ENCODE data around the gene PCNA.
"Not testable (repeated sequence)": the region's sequence is repeated elsewhere in the genome, so short reads cannot be mapped to it uniquely, and the experiment has no call there.

The PCNA gene

DNA sequence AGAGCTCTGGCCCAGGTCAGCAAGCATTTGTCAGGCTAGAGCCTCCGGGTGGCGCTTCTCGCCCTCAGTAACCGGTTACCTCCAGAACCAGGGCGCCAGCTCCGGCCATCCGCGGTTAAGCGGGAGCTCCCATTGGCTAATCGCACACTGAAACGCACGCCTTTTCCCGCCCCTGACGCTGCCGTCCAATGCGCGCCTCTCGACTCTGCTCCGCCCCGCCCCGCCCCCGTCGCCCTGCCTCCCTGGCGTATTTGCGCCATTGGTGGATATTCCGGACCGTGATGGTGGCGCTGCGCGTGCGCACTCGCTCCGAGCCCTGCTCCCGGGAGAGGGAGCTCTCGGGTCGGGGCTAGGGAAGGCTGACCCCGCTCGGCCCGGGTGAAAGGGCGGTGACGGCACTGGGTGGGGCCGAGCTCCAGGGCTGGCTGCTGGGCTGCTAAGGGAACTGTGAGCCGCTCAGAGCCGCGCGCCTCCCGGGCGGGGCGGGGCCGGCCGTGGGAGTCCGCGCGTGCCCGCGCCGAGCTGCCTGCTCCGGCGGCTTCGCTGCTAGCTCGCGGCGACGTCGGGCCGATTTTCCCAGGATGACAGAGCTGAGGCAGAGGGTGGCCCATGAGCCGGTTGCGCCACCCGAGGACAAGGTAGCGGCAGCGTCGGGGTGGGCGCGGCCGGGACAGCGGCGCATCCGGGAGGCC is 6.9 kb upstream of the PCNA start, which contains the start of gene CDS2:
CDS2 (plus strand) TSS at position 497 of the 692 bp plus-strand sequence; CDS start at position 582, 85 bp downstream.
- Mint-ChIP-seq H3K9me3 (no peaks in the 10 kb centered on the region), H3K36me3 (peaks cover 49% of the 10 kb centered on the region), H3K27ac (peak within 1 kb of the TSS; percentile 87), H3K4me3 (peak within 1 kb of the TSS; percentile 90), H3K4me1 (peaks cover 32% of the 10 kb centered on the region)
- ATAC-seq (peak; percentile 94), DNase-seq (ENCODE audit: low spot score in 2 of 2) (peak; percentile 98 to 100)

- no peak for ATAC-seq
- Mint-ChIP-seq H3K27ac (no peak overlapping the region), H3K4me1 (peaks cover 34% of the 10 kb centered on the region), H3K9me3 (no peaks in the 10 kb centered on the region), H3K4me3 (no peak overlapping the region), H3K36me3 (peaks cover 51% of the 10 kb centered on the region)
- DNase-seq (ENCODE audit: low spot score in 2 of 2), result no peak
Observed at GRCh38 chr20:5122873-5123260, 3.1 kb upstream of the PCNA start.

- H3K27ac Mint-ChIP-seq, result peak overlapping the region; percentile 93
- H3K9me3 Mint-ChIP-seq, result no peaks in the 10 kb centered on the region
- H3K36me3 Mint-ChIP-seq, result peaks cover 57% of the 10 kb centered on the region
- peaks cover 32% of the 10 kb centered on the region for H3K4me1 Mint-ChIP-seq
- ATAC-seq (no peak), DNase-seq (ENCODE audit: low spot score in 2 of 2) (no peak)
- H3K4me3 Mint-ChIP-seq, result peak overlapping the region; percentile 88
Observed at GRCh38 chr20:5120185-5120476, 373 bp upstream of the PCNA start.

- Mint-ChIP-seq H3K4me1 (peaks cover 32% of the 10 kb centered on the region), H3K27ac (peak overlapping the region; percentile 93)
Observed at GRCh38 chr20:5119143-5119434, 669 bp downstream of the PCNA start.

DNA sequence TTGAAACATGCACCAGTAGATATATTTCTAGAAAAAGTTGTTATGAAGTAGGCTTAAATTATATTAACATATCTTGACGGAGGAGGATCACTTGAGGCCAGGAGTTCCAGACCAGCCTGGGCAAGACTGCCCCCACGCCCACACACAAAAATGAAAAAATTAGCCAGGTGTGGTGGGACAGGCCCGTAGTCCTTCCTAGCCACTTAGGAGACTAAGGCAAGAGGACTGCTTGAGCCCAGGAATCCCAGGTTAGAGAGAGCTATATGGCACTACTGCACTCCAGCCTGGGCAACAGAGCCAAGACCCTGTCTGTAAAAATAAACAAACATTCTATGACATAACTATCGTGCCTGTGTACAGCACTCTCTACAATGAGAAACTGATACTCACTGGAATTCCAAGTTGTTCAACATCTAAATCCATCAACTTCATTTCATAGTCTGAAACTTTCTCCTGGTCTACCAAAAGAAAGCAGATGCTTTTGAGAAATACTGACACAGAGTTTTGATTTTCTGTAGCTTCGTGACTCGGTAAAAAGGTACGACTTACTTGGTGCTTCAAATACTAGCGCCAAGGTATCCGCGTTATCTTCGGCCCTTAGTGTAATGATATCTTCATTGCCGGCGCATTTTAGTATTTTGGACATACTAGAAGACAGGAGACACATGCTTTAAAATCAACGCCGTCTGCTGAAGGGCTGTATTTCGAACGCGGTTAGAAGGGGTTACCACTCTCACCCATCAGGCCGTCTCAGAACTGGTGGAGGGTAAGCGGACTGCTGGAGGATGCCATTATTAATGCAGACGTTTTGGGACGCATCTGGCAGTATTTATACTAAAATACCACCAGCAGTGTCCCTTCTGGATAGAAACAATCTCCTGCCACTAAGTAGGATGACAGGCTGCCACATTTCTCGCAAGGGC is 1.3 kb downstream of the PCNA start:
- no peaks in the 10 kb centered on the region for H3K9me3 Mint-ChIP-seq
- peaks cover 34% of the 10 kb centered on the region for H3K4me1 Mint-ChIP-seq
- peaks cover 73% of the 10 kb centered on the region for H3K36me3 Mint-ChIP-seq
- H3K27ac Mint-ChIP-seq, result peak overlapping the region; percentile 93
- H3K4me3 Mint-ChIP-seq, result peak overlapping the region; percentile 88
- no peak for ATAC-seq
- peak in 1 of 2 donors; percentile 57 for DNase-seq (ENCODE audit: low spot score in 2 of 2)

More at GRCh38 chr20:5119143-5119434, 669 bp downstream of the PCNA start:
- Mint-ChIP-seq H3K36me3 (peaks cover 67% of the 10 kb centered on the region), H3K9me3 (no peaks in the 10 kb centered on the region), H3K4me3 (peak overlapping the region; percentile 88)
- ATAC-seq (no peak), DNase-seq (ENCODE audit: low spot score in 2 of 2) (no peak)

DNA sequence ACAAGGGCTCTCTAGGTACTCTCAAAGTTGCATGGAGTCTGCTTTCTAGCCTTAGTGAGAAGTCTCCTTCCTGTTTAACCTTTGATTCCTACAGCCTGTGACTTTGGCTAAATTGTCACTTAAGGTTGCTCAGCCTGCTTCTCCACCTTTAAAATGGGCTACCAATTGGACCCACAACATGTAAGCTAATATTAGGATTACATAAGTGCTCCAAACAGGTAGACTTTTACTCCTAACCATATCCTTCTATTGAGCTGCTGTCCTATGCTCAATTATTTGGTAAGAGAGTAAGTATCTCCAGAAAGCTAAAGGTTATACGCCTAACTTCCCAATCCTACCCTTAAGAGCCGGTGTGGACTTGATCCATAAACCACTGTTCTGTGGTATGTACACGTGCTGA is 2.9 kb downstream of the PCNA start:
- ATAC-seq (no peak), DNase-seq (ENCODE audit: low spot score in 2 of 2) (no peak)
- Mint-ChIP-seq H3K9me3 (no peaks in the 10 kb centered on the region), H3K27ac (peak overlapping the region; percentile 93), H3K4me3 (peak overlapping the region; percentile 88), H3K4me1 (peaks cover 41% of the 10 kb centered on the region), H3K36me3 (peaks cover 89% of the 10 kb centered on the region)

- H3K36me3 Mint-ChIP-seq, result peaks cover 99% of the 10 kb centered on the region
- ATAC-seq (no peak), DNase-seq (ENCODE audit: low spot score in 2 of 2) (no peak)
- H3K4me3 Mint-ChIP-seq, result peak overlapping the region; percentile 86
- peaks cover 22% of the 10 kb centered on the region for H3K4me1 Mint-ChIP-seq
- H3K9me3 Mint-ChIP-seq, result no peaks in the 10 kb centered on the region
- H3K27ac Mint-ChIP-seq, result peak overlapping the region; percentile 96
Observed at GRCh38 chr20:5114403-5114802, 5.4 kb downstream of the PCNA start.

DNA sequence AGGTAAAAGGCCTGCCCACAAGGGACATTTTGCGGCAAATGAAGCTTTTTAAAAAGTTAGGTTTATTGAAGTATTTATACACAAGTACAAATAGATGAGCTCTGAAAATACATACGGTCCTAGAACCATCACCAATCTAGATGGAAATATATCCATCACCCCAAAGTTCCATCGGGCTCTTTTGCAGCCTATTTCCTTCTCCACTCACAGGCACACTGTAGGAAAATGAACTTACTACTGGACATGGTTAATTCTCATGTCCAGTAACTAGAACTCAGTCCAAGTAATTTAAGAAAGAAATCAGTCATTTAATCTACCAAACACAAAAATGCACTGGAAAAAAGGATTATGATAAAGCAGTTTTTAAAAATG is 6.2 kb downstream of the PCNA start:
- H3K4me1 Mint-ChIP-seq, result peaks cover 22% of the 10 kb centered on the region
- peak overlapping the region; percentile 96 for H3K27ac Mint-ChIP-seq
- ATAC-seq (no peak), DNase-seq (ENCODE audit: low spot score in 2 of 2) (no peak)
- H3K9me3 Mint-ChIP-seq, result no peaks in the 10 kb centered on the region
- peak overlapping the region; percentile 86 for H3K4me3 Mint-ChIP-seq
- peaks cover 99% of the 10 kb centered on the region for H3K36me3 Mint-ChIP-seq

DNA sequence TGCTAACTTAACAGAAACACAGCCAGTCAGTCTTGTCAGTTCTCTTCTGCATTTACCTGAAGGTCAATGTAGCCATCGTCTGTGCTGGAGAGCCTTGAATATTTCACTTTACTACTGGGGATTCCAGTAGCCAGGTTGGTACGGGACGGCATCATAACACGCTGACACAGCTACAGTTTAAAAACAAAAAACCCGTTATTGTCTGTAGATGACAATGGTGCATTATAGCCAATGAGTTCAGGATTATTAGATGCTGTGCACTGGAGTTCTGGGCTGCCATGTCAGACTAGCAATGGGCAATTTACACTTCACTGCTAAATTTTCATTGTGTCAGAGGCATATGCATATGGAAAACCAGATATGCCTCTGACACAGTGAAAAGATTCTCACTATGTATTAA is 10.5 kb downstream of the PCNA start:
- Mint-ChIP-seq H3K4me1 (peaks cover 10% of the 10 kb centered on the region), H3K4me3 (no peak overlapping the region), H3K9me3 (no peaks in the 10 kb centered on the region), H3K36me3 (peaks cover 99% of the 10 kb centered on the region), H3K27ac (no peak overlapping the region)
- DNase-seq (ENCODE audit: low spot score in 2 of 2) (no peak), ATAC-seq (no peak)

DNA sequence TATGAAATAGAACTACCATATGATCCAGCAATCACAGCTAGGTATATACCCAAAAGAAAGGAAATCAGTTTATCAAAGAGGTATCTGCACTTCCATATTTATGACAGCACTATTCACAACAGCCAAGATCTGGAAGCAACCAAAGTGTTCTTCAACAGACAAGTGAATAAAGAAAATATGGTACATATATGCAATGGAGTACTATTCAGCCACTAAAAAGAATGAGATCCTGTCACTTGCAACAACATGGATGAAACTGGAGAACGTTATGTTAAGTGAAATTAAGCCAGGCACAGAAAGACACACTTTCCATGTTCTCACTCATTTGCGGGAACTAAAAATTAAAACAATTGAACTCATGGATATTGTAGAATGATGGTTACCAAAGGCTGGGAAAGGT is 15.3 kb downstream of the PCNA start:
- H3K4me3 Mint-ChIP-seq, result no peak overlapping the region
- H3K9me3 Mint-ChIP-seq, result no peaks in the 10 kb centered on the region
- no peak for ATAC-seq
- H3K4me1 Mint-ChIP-seq, result peaks cover 5% of the 10 kb centered on the region
- no peak overlapping the region for H3K27ac Mint-ChIP-seq
- DNase-seq (ENCODE audit: low spot score in 2 of 2), result no peak
- peaks cover 100% of the 10 kb centered on the region for H3K36me3 Mint-ChIP-seq

DNA sequence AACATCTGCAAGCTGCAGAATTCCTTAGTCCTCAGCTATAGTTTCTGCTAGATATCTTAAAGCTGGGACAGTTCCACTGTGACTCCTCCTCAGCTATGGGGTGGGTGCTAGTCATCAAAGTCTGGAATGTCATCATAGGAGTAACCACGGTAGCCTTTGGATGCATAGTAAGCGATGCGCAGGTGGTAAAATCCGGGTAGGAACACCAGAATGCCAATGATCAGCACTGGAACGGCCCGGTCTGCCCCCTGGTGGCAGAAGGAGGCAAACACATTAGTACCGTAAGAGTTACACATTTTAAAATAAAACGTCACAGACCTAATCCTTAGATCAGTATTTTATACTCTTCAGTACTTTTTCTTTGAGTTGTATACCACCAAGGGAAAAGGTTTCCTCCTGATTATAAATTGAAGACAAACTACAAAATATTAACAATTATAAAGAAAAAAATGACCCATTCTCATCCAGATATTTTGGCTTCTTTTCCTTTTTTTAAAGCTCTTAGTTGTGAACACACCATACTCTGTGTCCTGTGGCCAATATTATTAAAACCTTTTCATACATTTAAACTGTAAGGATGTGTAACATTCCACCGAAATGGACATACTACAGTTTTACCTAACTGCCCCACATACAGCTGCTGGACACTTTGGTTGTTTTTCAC is 18.9 kb downstream of the PCNA start:
- H3K9me3 Mint-ChIP-seq, result no peaks in the 10 kb centered on the region
- H3K36me3 Mint-ChIP-seq, result peaks cover 95% of the 10 kb centered on the region
- DNase-seq (ENCODE audit: low spot score in 2 of 2) (peak; percentile 61 to 84), ATAC-seq (peak; percentile 69)
- no peak overlapping the region for H3K4me3 Mint-ChIP-seq
- H3K4me1 Mint-ChIP-seq, result peaks cover 5% of the 10 kb centered on the region
- peak overlapping the region; percentile 68 for H3K27ac Mint-ChIP-seq

DNA sequence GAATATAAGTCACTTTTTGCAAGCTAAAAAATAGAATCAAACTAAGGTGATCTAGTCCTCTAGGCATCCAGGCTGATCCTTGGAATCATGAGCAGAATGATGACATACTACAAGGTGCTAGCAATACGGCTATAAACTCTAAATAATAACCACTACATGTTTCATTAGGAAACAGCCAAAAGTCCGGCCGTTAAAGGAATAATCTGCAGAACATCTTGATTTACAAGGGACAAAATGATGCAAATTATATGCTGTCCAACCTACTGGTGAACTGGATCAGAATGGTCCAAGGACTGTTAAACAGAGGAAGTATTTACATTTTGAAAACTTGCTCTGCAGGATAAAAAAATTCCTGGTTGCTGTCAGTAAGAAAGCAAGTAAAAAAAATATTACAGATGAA is 19.8 kb downstream of the PCNA start:
- not testable (repeated sequence) for H3K4me3 Mint-ChIP-seq; DNase-seq (ENCODE audit: low spot score in 2 of 2); H3K9me3 Mint-ChIP-seq; ATAC-seq; H3K4me1 Mint-ChIP-seq
- Mint-ChIP-seq H3K36me3 (peaks cover 86% of the 10 kb centered on the region), H3K27ac (peak overlapping the region; percentile 36)

- H3K4me1 Mint-ChIP-seq; ATAC-seq; H3K9me3 Mint-ChIP-seq; DNase-seq (ENCODE audit: low spot score in 2 of 2); H3K4me3 Mint-ChIP-seq: not testable (repeated sequence)
- Mint-ChIP-seq H3K36me3 (peaks cover 77% of the 10 kb centered on the region), H3K27ac (peak overlapping the region; percentile 36)
Observed at GRCh38 chr20:5099009-5099408, 20.7 kb downstream of the PCNA start.

DNA sequence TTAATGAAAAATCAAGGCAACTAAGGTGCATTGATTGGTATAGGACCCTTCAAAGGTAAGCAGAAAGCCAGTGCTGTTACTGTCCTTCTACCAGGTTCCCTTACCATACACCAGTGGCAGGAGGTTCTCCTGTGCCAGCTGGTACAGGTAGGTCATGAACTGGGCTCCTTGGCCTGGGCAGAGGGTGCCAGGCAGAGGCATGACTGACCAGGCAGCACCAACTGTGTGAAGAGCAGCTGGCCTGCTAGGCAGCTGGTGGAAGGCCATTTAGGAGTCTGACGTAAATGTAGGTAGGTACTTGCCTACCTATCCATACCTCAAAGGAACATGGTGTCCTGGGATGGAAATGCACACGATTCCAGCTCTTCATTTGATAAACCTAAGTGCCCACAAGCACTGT is 23.3 kb downstream of the PCNA start:
- H3K9me3 Mint-ChIP-seq, result no peaks in the 10 kb centered on the region
- H3K4me3 Mint-ChIP-seq, result no peak overlapping the region
- H3K36me3 Mint-ChIP-seq, result peaks cover 64% of the 10 kb centered on the region
- peak overlapping the region; percentile 80 for H3K27ac Mint-ChIP-seq
- H3K4me1 Mint-ChIP-seq, result peaks cover 5% of the 10 kb centered on the region
- ATAC-seq (no peak), DNase-seq (ENCODE audit: low spot score in 2 of 2) (no peak)

GRCh38 chr20:5095931-5096330 is 23.8 kb downstream of the PCNA start:
- H3K4me3 Mint-ChIP-seq, result no peak overlapping the region
- peak overlapping the region; percentile 80 for H3K27ac Mint-ChIP-seq
- peaks cover 58% of the 10 kb centered on the region for H3K36me3 Mint-ChIP-seq
- no peaks in the 10 kb centered on the region for H3K9me3 Mint-ChIP-seq
- ATAC-seq (no peak), DNase-seq (ENCODE audit: low spot score in 2 of 2) (no peak)
- H3K4me1 Mint-ChIP-seq, result peaks cover 5% of the 10 kb centered on the region

Measured in stimulated activated effector memory CD8-positive, alpha-beta T cell treated with anti-CD3 and anti-CD28 coated beads, Interleukin-12 subunit alpha, Interleukin-12 subunit beta, amount 100 ng/mL, for 72 hours (primary cell).